Rectal smooth muscle tissue (tissue), 1 donor: ENCODE data around the gene CSRNP2.

Experiments
- H3K27ac ChIP-seq: one replicate; pipeline ENCODE4 v1.7.0; 2013; ENCODE audit warnings: low read depth, low read length, inconsistent platforms
- H3K27me3 ChIP-seq: one replicate; pipeline ENCODE4 v1.7.0; 2013; ENCODE audit warnings: low read length; ENCODE audit not compliant: control insufficient read depth, insufficient read depth
- H3K36me3 ChIP-seq: one replicate; pipeline ENCODE4 v1.7.0; 2013; ENCODE audit warnings: low read length; ENCODE audit not compliant: control insufficient read depth, insufficient read depth
- H3K4me1 ChIP-seq: one replicate; pipeline ENCODE4 v1.7.0; 2013; ENCODE audit warnings: low read length; ENCODE audit not compliant: control insufficient read depth, insufficient read depth
- H3K4me3 ChIP-seq: one replicate; pipeline ENCODE4 v1.7.0; 2013; ENCODE audit warnings: low read length
- H3K9ac ChIP-seq: one replicate; pipeline ENCODE4 v1.7.0; 2013; ENCODE audit warnings: low read length

CSRNP2 gene

GRCh38 chr12:51047655-51048540, 35.5 kb downstream of the CSRNP2 start, which contains the start of gene LETMD1:
Gene LETMD1 (plus strand): TSS chr12:51048327. CDS start chr12:51048357, 30 bp downstream.
- Histone ChIP-seq H3K9ac (peak within 1 kb of the TSS; percentile 83), H3K4me3 (peak within 1 kb of the TSS; percentile 79), H3K36me3 (no peaks in the 10 kb centered on the region), H3K27ac (peak within 1 kb of the TSS; percentile 97), H3K4me1 (peaks cover 7% of the 10 kb centered on the region), H3K27me3 (no peaks in the 10 kb centered on the region)

GRCh38 chr12:51036279-51036678, 47.1 kb downstream of the CSRNP2 start:
- no peaks in the 10 kb centered on the region for H3K36me3 ChIP-seq
- no peaks in the 10 kb centered on the region for H3K27me3 ChIP-seq
- H3K4me3 ChIP-seq, result no peak overlapping the region
- no peaks in the 10 kb centered on the region for H3K4me1 ChIP-seq
- H3K27ac ChIP-seq, result no peak overlapping the region
- no peak overlapping the region for H3K9ac ChIP-seq

- Histone ChIP-seq H3K27me3 (no peaks in the 10 kb centered on the region), H3K9ac (no peak overlapping the region), H3K36me3 (no peaks in the 10 kb centered on the region), H3K27ac (no peak overlapping the region), H3K4me1 (no peaks in the 10 kb centered on the region), H3K4me3 (no peak overlapping the region)
Measured at GRCh38 chr12:51033457-51034089, 49.8 kb downstream of the CSRNP2 start.

- H3K27ac ChIP-seq, result no peak overlapping the region
Measured at GRCh38 chr12:51033048-51033447, 50.3 kb downstream of the CSRNP2 start.

GRCh38 chr12:51028813-51029150, 54.6 kb downstream of the CSRNP2 start:
- no peak overlapping the region for H3K4me3 ChIP-seq
- no peaks in the 10 kb centered on the region for H3K27me3 ChIP-seq
- no peak overlapping the region for H3K9ac ChIP-seq
- no peak overlapping the region for H3K27ac ChIP-seq
- no peaks in the 10 kb centered on the region for H3K36me3 ChIP-seq
- peaks cover 4% of the 10 kb centered on the region for H3K4me1 ChIP-seq

More at GRCh38 chr12:51033048-51033447, 50.3 kb downstream of the CSRNP2 start:
- Histone ChIP-seq H3K4me3 (no peak overlapping the region), H3K4me1 (no peaks in the 10 kb centered on the region), H3K36me3 (no peaks in the 10 kb centered on the region), H3K27me3 (no peaks in the 10 kb centered on the region), H3K9ac (no peak overlapping the region)

- H3K4me1 ChIP-seq, result peaks cover 4% of the 10 kb centered on the region
- no peak overlapping the region for H3K4me3 ChIP-seq
- no peak overlapping the region for H3K9ac ChIP-seq
- no peaks in the 10 kb centered on the region for H3K27me3 ChIP-seq
- no peak overlapping the region for H3K27ac ChIP-seq
- no peaks in the 10 kb centered on the region for H3K36me3 ChIP-seq
Measured at GRCh38 chr12:51028126-51028812, 55.1 kb downstream of the CSRNP2 start.

- Histone ChIP-seq H3K27me3 (no peaks in the 10 kb centered on the region), H3K9ac (no peak overlapping the region), H3K4me1 (peaks cover 4% of the 10 kb centered on the region), H3K27ac (no peak overlapping the region), H3K36me3 (no peaks in the 10 kb centered on the region), H3K4me3 (no peak overlapping the region)
Measured at GRCh38 chr12:51027342-51027835, 56.0 kb downstream of the CSRNP2 start.

- Histone ChIP-seq H3K4me3 (peak within 1 kb of the TSS; percentile 90), H3K9ac (peak within 1 kb of the TSS; percentile 78), H3K27ac (peak within 1 kb of the TSS; percentile 92), H3K36me3 (no peaks in the 10 kb centered on the region), H3K4me1 (peaks cover 4% of the 10 kb centered on the region), H3K27me3 (no peaks in the 10 kb centered on the region)
Measured at GRCh38 chr12:51025836-51026638, 57.4 kb downstream of the CSRNP2 start, which contains the start of gene SLC11A2. Gene SLC11A2 (minus strand): TSS chr12:51026384. CDS start chr12:51010728, 15,656 bp downstream.

GRCh38 chr12:51025338-51025835, 58.0 kb downstream of the CSRNP2 start:
- H3K4me3 ChIP-seq, result peak overlapping the region; percentile 90
- no peaks in the 10 kb centered on the region for H3K36me3 ChIP-seq
- peaks cover 4% of the 10 kb centered on the region for H3K4me1 ChIP-seq
- peak overlapping the region; percentile 92 for H3K27ac ChIP-seq
- no peaks in the 10 kb centered on the region for H3K27me3 ChIP-seq
- peak overlapping the region; percentile 78 for H3K9ac ChIP-seq

- Histone ChIP-seq H3K27me3 (no peaks in the 10 kb centered on the region), H3K27ac (peak overlapping the region; percentile 92), H3K4me3 (peak overlapping the region; percentile 90), H3K36me3 (no peaks in the 10 kb centered on the region), H3K4me1 (peaks cover 4% of the 10 kb centered on the region), H3K9ac (no peak overlapping the region)
Measured at GRCh38 chr12:51023625-51024382, 59.6 kb downstream of the CSRNP2 start.

GRCh38 chr12:51021694-51022093, 61.7 kb downstream of the CSRNP2 start:
- peaks cover 4% of the 10 kb centered on the region for H3K4me1 ChIP-seq
- no peak overlapping the region for H3K4me3 ChIP-seq
- no peaks in the 10 kb centered on the region for H3K27me3 ChIP-seq
- no peak overlapping the region for H3K27ac ChIP-seq
- no peak overlapping the region for H3K9ac ChIP-seq
- H3K36me3 ChIP-seq, result no peaks in the 10 kb centered on the region
